ENCODE measurements around the gene TRIM2. TPM values are rescaled to one million over a fixed set of nuclear protein-coding genes. Genes with fewer than 3 reads are reported as not detected.

Gene TRIM2
- total RNA-seq, 2 experiments from 2014 or later = 0.13 to 0.18 TPM

GRCh38 chr4:153259661-153260060 lies 55.4 kb downstream of the TRIM2 start:
- Mint-ChIP-seq H3K9me3 (ENCODE audit: insufficient read depth) (peaks cover 5% of the 10 kb centered on the region), H3K4me1 (ENCODE audit: low read depth) (no peaks in the 10 kb centered on the region), H3K27me3 (ENCODE audit: low read depth) (peaks cover 21% of the 10 kb centered on the region), H3K36me3 (ENCODE audit: low read depth) (no peaks in the 10 kb centered on the region), H3K4me3 (no peak overlapping the region), H3K27ac (no peak overlapping the region)
- no peak for DNase-seq
- CTCF ChIA-PET = no interaction called here
- ATAC-seq = no peak
- POLR2A ChIA-PET = no interaction called here

- H3K9me3 Mint-ChIP-seq (ENCODE audit: insufficient read depth) = peaks cover 5% of the 10 kb centered on the region
- POLR2A ChIA-PET = no interaction called here
- peaks cover 21% of the 10 kb centered on the region for H3K27me3 Mint-ChIP-seq (ENCODE audit: low read depth)
- H3K4me1 Mint-ChIP-seq (ENCODE audit: low read depth) = no peaks in the 10 kb centered on the region
- no peak for ATAC-seq
- H3K36me3 Mint-ChIP-seq (ENCODE audit: low read depth) = no peaks in the 10 kb centered on the region
- CTCF ChIA-PET = no interaction called here
- peak; percentile 13 for DNase-seq
- no peak overlapping the region for H3K4me3 Mint-ChIP-seq
- H3K27ac Mint-ChIP-seq = no peak overlapping the region
Observed at GRCh38 chr4:153260132-153260531, 55.9 kb downstream of the TRIM2 start.

GRCh38 chr4:153260553-153261300 lies 56.5 kb downstream of the TRIM2 start:
- Mint-ChIP-seq H3K27ac (no peak overlapping the region), H3K9me3 (ENCODE audit: insufficient read depth) (peaks cover 5% of the 10 kb centered on the region), H3K27me3 (ENCODE audit: low read depth) (peaks cover 19% of the 10 kb centered on the region), H3K4me1 (ENCODE audit: low read depth) (no peaks in the 10 kb centered on the region), H3K4me3 (no peak overlapping the region), H3K36me3 (ENCODE audit: low read depth) (no peaks in the 10 kb centered on the region)
- ATAC-seq (no peak), DNase-seq (peak; percentile 4)
- CTCF ChIA-PET = interaction anchor here (1.0 kb wide), 1 partner anchor 14 kb away, joined by 3 read pairs; no protein-coding TSS in a partner anchor
- POLR2A ChIA-PET = no interaction called here

GRCh38 chr4:153261461-153261860 lies 57.2 kb downstream of the TRIM2 start:
- no peaks in the 10 kb centered on the region for H3K36me3 Mint-ChIP-seq (ENCODE audit: low read depth)
- H3K9me3 Mint-ChIP-seq (ENCODE audit: insufficient read depth) = peaks cover 5% of the 10 kb centered on the region
- no peak for ATAC-seq
- no peak overlapping the region for H3K27ac Mint-ChIP-seq
- POLR2A ChIA-PET = no interaction called here
- DNase-seq = no peak
- CTCF ChIA-PET = interaction anchor here (1.0 kb wide), 1 partner anchor 14 kb away, joined by 3 read pairs; no protein-coding TSS in a partner anchor
- H3K4me3 Mint-ChIP-seq = no peak overlapping the region
- no peaks in the 10 kb centered on the region for H3K4me1 Mint-ChIP-seq (ENCODE audit: low read depth)
- peaks cover 14% of the 10 kb centered on the region for H3K27me3 Mint-ChIP-seq (ENCODE audit: low read depth)

GRCh38 chr4:153261914-153262313 lies 57.7 kb downstream of the TRIM2 start:
- H3K4me3 Mint-ChIP-seq = no peak overlapping the region
- CTCF ChIA-PET = interaction anchor here (0.9 to 1.0 kb wide), 2 partner anchors 13 to 14 kb away, joined by 3 read pairs; no protein-coding TSS in a partner anchor
- POLR2A ChIA-PET = no interaction called here
- no peak for ATAC-seq
- no peak overlapping the region for H3K27ac Mint-ChIP-seq
- H3K4me1 Mint-ChIP-seq (ENCODE audit: low read depth) = no peaks in the 10 kb centered on the region
- no peaks in the 10 kb centered on the region for H3K36me3 Mint-ChIP-seq (ENCODE audit: low read depth)
- peaks cover 14% of the 10 kb centered on the region for H3K27me3 Mint-ChIP-seq (ENCODE audit: low read depth)
- no peak for DNase-seq
- peaks cover 5% of the 10 kb centered on the region for H3K9me3 Mint-ChIP-seq (ENCODE audit: insufficient read depth)

- H3K27me3 Mint-ChIP-seq (ENCODE audit: low read depth) = peaks cover 8% of the 10 kb centered on the region
- ChIA-PET CTCF (no interaction called here), POLR2A (no interaction called here)
- no peak for ATAC-seq
- H3K36me3 Mint-ChIP-seq (ENCODE audit: low read depth) = no peaks in the 10 kb centered on the region
- no peak overlapping the region for H3K4me3 Mint-ChIP-seq
- H3K9me3 Mint-ChIP-seq (ENCODE audit: insufficient read depth) = peaks cover 5% of the 10 kb centered on the region
- DNase-seq = no peak
- H3K4me1 Mint-ChIP-seq (ENCODE audit: low read depth) = peaks cover 5% of the 10 kb centered on the region
- no peak overlapping the region for H3K27ac Mint-ChIP-seq
Observed at GRCh38 chr4:153265306-153266047, 61.2 kb downstream of the TRIM2 start.

- Mint-ChIP-seq H3K4me1 (ENCODE audit: low read depth) (peaks cover 5% of the 10 kb centered on the region), H3K9me3 (ENCODE audit: insufficient read depth) (peaks cover 2% of the 10 kb centered on the region), H3K27ac (no peak overlapping the region), H3K36me3 (ENCODE audit: low read depth) (no peaks in the 10 kb centered on the region), H3K27me3 (ENCODE audit: low read depth) (peaks cover 3% of the 10 kb centered on the region), H3K4me3 (no peak overlapping the region)
- ATAC-seq (no peak), DNase-seq (no peak)
- ChIA-PET POLR2A (no interaction called here), CTCF (no interaction called here)
Observed at GRCh38 chr4:153266988-153267387, 62.7 kb downstream of the TRIM2 start.

- ChIA-PET CTCF (no interaction called here), POLR2A (no interaction called here)
- H3K27ac Mint-ChIP-seq = no peak overlapping the region
- no peaks in the 10 kb centered on the region for H3K9me3 Mint-ChIP-seq (ENCODE audit: insufficient read depth)
- peaks cover 5% of the 10 kb centered on the region for H3K4me1 Mint-ChIP-seq (ENCODE audit: low read depth)
- no peaks in the 10 kb centered on the region for H3K36me3 Mint-ChIP-seq (ENCODE audit: low read depth)
- H3K27me3 Mint-ChIP-seq (ENCODE audit: low read depth) = no peaks in the 10 kb centered on the region
- ATAC-seq = no peak
- H3K4me3 Mint-ChIP-seq = no peak overlapping the region
- DNase-seq = no peak
Observed at GRCh38 chr4:153267890-153268289, 63.6 kb downstream of the TRIM2 start.

- Mint-ChIP-seq H3K27ac (no peak overlapping the region), H3K4me3 (no peak overlapping the region), H3K36me3 (ENCODE audit: low read depth) (no peaks in the 10 kb centered on the region), H3K27me3 (ENCODE audit: low read depth) (no peaks in the 10 kb centered on the region), H3K9me3 (ENCODE audit: insufficient read depth) (no peaks in the 10 kb centered on the region), H3K4me1 (ENCODE audit: low read depth) (peaks cover 5% of the 10 kb centered on the region)
- ChIA-PET POLR2A (no interaction called here), CTCF (no interaction called here)
- ATAC-seq (no peak), DNase-seq (no peak)
Observed at GRCh38 chr4:153268295-153268694, 64.1 kb downstream of the TRIM2 start.

- DNase-seq (no peak), ATAC-seq (no peak)
- Mint-ChIP-seq H3K36me3 (ENCODE audit: low read depth) (no peaks in the 10 kb centered on the region), H3K27me3 (ENCODE audit: low read depth) (peaks cover 6% of the 10 kb centered on the region), H3K27ac (no peak overlapping the region), H3K4me3 (no peak overlapping the region), H3K4me1 (ENCODE audit: low read depth) (peaks cover 5% of the 10 kb centered on the region), H3K9me3 (ENCODE audit: insufficient read depth) (no peaks in the 10 kb centered on the region)
- ChIA-PET CTCF (no interaction called here), POLR2A (no interaction called here)
Observed at GRCh38 chr4:153269218-153269990, 65.2 kb downstream of the TRIM2 start.

GRCh38 chr4:153270361-153270760 lies 66.1 kb downstream of the TRIM2 start:
- ChIA-PET POLR2A (no interaction called here), CTCF (no interaction called here)
- peaks cover 9% of the 10 kb centered on the region for H3K27me3 Mint-ChIP-seq (ENCODE audit: low read depth)
- peaks cover 5% of the 10 kb centered on the region for H3K4me1 Mint-ChIP-seq (ENCODE audit: low read depth)
- no peaks in the 10 kb centered on the region for H3K36me3 Mint-ChIP-seq (ENCODE audit: low read depth)
- no peak overlapping the region for H3K4me3 Mint-ChIP-seq
- DNase-seq (no peak), ATAC-seq (no peak)
- H3K9me3 Mint-ChIP-seq (ENCODE audit: insufficient read depth) = no peaks in the 10 kb centered on the region
- H3K27ac Mint-ChIP-seq = no peak overlapping the region

- Mint-ChIP-seq H3K9me3 (ENCODE audit: insufficient read depth) (no peaks in the 10 kb centered on the region), H3K4me1 (ENCODE audit: low read depth) (peaks cover 5% of the 10 kb centered on the region), H3K27me3 (ENCODE audit: low read depth) (peaks cover 9% of the 10 kb centered on the region), H3K4me3 (no peak overlapping the region), H3K36me3 (ENCODE audit: low read depth) (no peaks in the 10 kb centered on the region), H3K27ac (no peak overlapping the region)
- ChIA-PET POLR2A (no interaction called here), CTCF (no interaction called here)
- ATAC-seq (no peak), DNase-seq (no peak)
Observed at GRCh38 chr4:153271820-153272219, 67.6 kb downstream of the TRIM2 start.

Data from activated CD8-positive, alpha-beta T cell treated with anti-CD3 and anti-CD28 coated beads, Interleukin-2, amount 10 ng/mL, durations not matched to agents 7 days and 5 days (primary cell).